GM03348 (cell line): ENCODE data around the gene FANCD2.
A peak's percentile ranks its signal among the peaks of the same experiment; 100 is the strongest.
"Not testable (repeated sequence)": the region's sequence is repeated elsewhere in the genome, so short reads cannot be mapped to it uniquely, and the experiment has no call there.

Source experiments
- DNase-seq: peaks from one replicate; pipeline ENCODE4 v3.0.0; 2012; ENCODE audit warnings: low spot score

FANCD2 gene

GRCh38 chr3:10015461-10015904 lies 10.8 kb upstream of the FANCD2 start:
- peak; percentile 78 for DNase-seq

- no peak for DNase-seq
Observed at GRCh38 chr3:10017636-10018292, 8.5 kb upstream of the FANCD2 start.

- not testable (repeated sequence) for DNase-seq
Observed at GRCh38 chr3:10018806-10019205, 7.4 kb upstream of the FANCD2 start.

GRCh38 chr3:10019326-10019725 lies 6.9 kb upstream of the FANCD2 start:
- no peak for DNase-seq

GRCh38 chr3:10021856-10022775 lies 4.1 kb upstream of the FANCD2 start:
- no peak for DNase-seq

- peak; percentile 81 for DNase-seq
Observed at GRCh38 chr3:10023587-10024310, 2.5 kb upstream of the FANCD2 start.

GRCh38 chr3:10025205-10026083 lies 793 bp upstream of the FANCD2 start:
- DNase-seq = no peak

- no peak for DNase-seq
Observed at GRCh38 chr3:10041034-10041433, 14.8 kb downstream of the FANCD2 start.

- DNase-seq = no peak
Observed at GRCh38 chr3:10047876-10048275, 21.6 kb downstream of the FANCD2 start.

- not testable (repeated sequence) for DNase-seq
Observed at GRCh38 chr3:10053054-10053453, 26.8 kb downstream of the FANCD2 start.

GRCh38 chr3:10055097-10055496 lies 28.9 kb downstream of the FANCD2 start:
- DNase-seq = no peak

GRCh38 chr3:10070077-10070476 lies 43.8 kb downstream of the FANCD2 start:
- not testable (repeated sequence) for DNase-seq

GRCh38 chr3:10074666-10075065 lies 48.4 kb downstream of the FANCD2 start:
- DNase-seq = no peak

- DNase-seq = no peak
Observed at GRCh38 chr3:10081871-10082270, 55.6 kb downstream of the FANCD2 start.

- no peak for DNase-seq
Observed at GRCh38 chr3:10085738-10086137, 59.5 kb downstream of the FANCD2 start.

- DNase-seq = peak; percentile 38
Observed at GRCh38 chr3:10088256-10088655, 62.0 kb downstream of the FANCD2 start.

GRCh38 chr3:10090179-10090578 lies 63.9 kb downstream of the FANCD2 start:
- no peak for DNase-seq

- not testable (repeated sequence) for DNase-seq
Observed at GRCh38 chr3:10090774-10091173, 64.5 kb downstream of the FANCD2 start.

GRCh38 chr3:10091387-10091786 lies 65.2 kb downstream of the FANCD2 start:
- not testable (repeated sequence) for DNase-seq

GRCh38 chr3:10093678-10094077 lies 67.4 kb downstream of the FANCD2 start:
- DNase-seq = no peak

- no peak for DNase-seq
Observed at GRCh38 chr3:10099041-10099440, 72.8 kb downstream of the FANCD2 start.
